GM10248 (cell line): ENCODE measurements around the gene HOXD9.

Source experiments
- CTCF ChIA-PET: fragments of 300-600 bp; sonication (Branson Sonifier 250); formaldehyde crosslinking; extraction: SDS; loops from one replicate; lab custom pipeline; 2021; ENCODE audit warnings: antibody characterized with exemption; lab: Yijun Ruan, JAX
- POLR2A ChIA-PET: fragments of 350-650 bp; sonication (Branson Sonifier 250); formaldehyde crosslinking; extraction: SDS; loops from one replicate; lab custom pipeline; 2020; ENCODE audit warnings: antibody characterized with exemption; lab: Yijun Ruan, JAX
- DNase-seq: peaks from one replicate; pipeline ENCODE4 v3.0.0; 2012; ENCODE audit errors: extremely low spot score
- CTCF ChIP-seq: IDR thresholded peaks from 2 replicates; pipeline ENCODE4 v1.5.1; 2012; ENCODE audit warnings: mild to moderate bottlenecking, low read depth; ENCODE audit errors: extremely low read depth, missing control alignments, control extremely low read depth

The HOXD9 gene

GRCh38 chr2:176148751-176149421, 26.4 kb downstream of the HOXD9 start:
- POLR2A ChIA-PET = no interaction called here
- CTCF ChIA-PET = no interaction called here
- DNase-seq = no peak
- no peak for TF ChIP-seq CTCF

- no peak for TF ChIP-seq CTCF
- POLR2A ChIA-PET = no interaction called here
- DNase-seq = no peak
- CTCF ChIA-PET = interaction anchor here (1.4 to 2.3 kb wide), 2 partner anchors 9 to 17 kb away, joined by 3 to 18 read pairs; no protein-coding TSS in a partner anchor
These were observed 27.0 kb downstream of the HOXD9 start for GRCh38 chr2:176149481-176149938.

- no peak for TF ChIP-seq CTCF
- DNase-seq = no peak
- ChIA-PET POLR2A (no interaction called here), CTCF (interaction anchor here (1.2 to 2.3 kb wide), 3 partner anchors 10 to 23 kb away, joined by 3 to 18 read pairs (median 5); no protein-coding TSS in a partner anchor)
These were observed 27.5 kb downstream of the HOXD9 start for GRCh38 chr2:176149939-176150583.

- ChIA-PET CTCF (interaction anchor here (1.2 to 2.3 kb wide), 4 partner anchors 10 to 304 kb away, joined by 3 to 18 read pairs (median 4); no protein-coding TSS in a partner anchor), POLR2A (no interaction called here)
- DNase-seq = no peak
- no peak for TF ChIP-seq CTCF
These were observed 28.3 kb downstream of the HOXD9 start for GRCh38 chr2:176150584-176151441.

GRCh38 chr2:176151442-176152287, 29.1 kb downstream of the HOXD9 start, which contains the start of gene HOXD4:
HOXD4 (plus strand) TSS chr2:176151550; CDS start chr2:176151634, 84 bp downstream.
- TF ChIP-seq CTCF = no peak
- no peak for DNase-seq
- POLR2A ChIA-PET = no interaction called here
- CTCF ChIA-PET = interaction anchor here (1.0 to 2.3 kb wide), 3 partner anchors 11 to 303 kb away, joined by 4 to 18 read pairs (median 5); no protein-coding TSS in a partner anchor
